Spleen (tissue), 7 donors: ENCODE measurements around the gene MGAT5.
"Not testable (repeated sequence)": the region's sequence is repeated elsewhere in the genome, so short reads cannot be mapped to it uniquely, and the experiment has no call there.

Source experiments
- POLR2A ChIP-seq, 3 donors: fragments of 450-650 bp; IDR thresholded peaks; one replicate each; pipeline ENCODE4 v1.5.1; 2017; ENCODE audit warnings: antibody characterized with exemption in 3 of 3, mild to moderate bottlenecking in 1 of 3
- TF ChIP-seq, protein P1 (sequence below), 11 experiments: fragments of 200-600 bp in 7 of 11; fragments of 450-650 bp in 4 of 11; sonication (generic) in 4 of 11; IDR thresholded peaks in 8 of 11; conservative IDR thresholded peaks in 3 of 11; 1 replicate in 7 of 11; 2 replicates in 4 of 11; pipeline versions ENCODE4 v1.4.0 to v1.8.0; 2016 to 2021; ENCODE audit warnings: antibody characterized with exemption in 11 of 11, inconsistent platforms in 4 of 11, mild to moderate bottlenecking in 1 of 11
- donor health status: DM: no; HTN: no; CAD: no; lungs with moderate emphysema.
- donor health status: DM: no; HTN: no; CAD: no.
- donor health status: DM: no; HTN: no; CAD: no.

DNA sequence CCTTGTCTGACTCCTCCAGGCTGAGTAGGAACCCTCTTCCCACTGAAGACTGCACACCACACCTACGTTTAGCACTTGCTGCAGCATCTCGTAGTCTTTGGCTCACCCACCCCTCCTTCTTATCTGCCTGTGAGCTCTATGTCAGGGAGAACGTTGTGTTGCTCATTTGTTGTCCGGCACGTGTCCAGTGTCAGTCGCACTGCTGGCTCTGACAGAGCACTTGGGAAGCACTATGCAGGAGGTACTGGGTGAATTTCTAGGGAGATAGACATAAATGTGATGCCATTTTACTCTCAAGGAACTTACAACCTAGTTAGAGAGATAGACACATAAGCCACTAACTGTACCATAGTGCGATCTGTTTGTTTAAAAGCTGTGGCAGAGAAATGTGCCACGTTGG, 223.1 kb downstream of the MGAT5 start:
- not testable (repeated sequence) for TF ChIP-seq POLR2A (IDR thresholded peaks at IDR 0.05)
- TF ChIP-seq, protein P1, sequence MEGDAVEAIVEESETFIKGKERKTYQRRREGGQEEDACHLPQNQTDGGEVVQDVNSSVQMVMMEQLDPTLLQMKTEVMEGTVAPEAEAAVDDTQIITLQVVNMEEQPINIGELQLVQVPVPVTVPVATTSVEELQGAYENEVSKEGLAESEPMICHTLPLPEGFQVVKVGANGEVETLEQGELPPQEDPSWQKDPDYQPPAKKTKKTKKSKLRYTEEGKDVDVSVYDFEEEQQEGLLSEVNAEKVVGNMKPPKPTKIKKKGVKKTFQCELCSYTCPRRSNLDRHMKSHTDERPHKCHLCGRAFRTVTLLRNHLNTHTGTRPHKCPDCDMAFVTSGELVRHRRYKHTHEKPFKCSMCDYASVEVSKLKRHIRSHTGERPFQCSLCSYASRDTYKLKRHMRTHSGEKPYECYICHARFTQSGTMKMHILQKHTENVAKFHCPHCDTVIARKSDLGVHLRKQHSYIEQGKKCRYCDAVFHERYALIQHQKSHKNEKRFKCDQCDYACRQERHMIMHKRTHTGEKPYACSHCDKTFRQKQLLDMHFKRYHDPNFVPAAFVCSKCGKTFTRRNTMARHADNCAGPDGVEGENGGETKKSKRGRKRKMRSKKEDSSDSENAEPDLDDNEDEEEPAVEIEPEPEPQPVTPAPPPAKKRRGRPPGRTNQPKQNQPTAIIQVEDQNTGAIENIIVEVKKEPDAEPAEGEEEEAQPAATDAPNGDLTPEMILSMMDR (IDR thresholded peaks at IDR 0.05 in 8 of 11, conservative IDR thresholded peaks at IDR 0.05 in 3 of 11): not testable (repeated sequence)
